Gastroesophageal sphincter (tissue), 3 donors: Measurements from ENCODE around the gene NEU3.

ENCODE experiments used
- EP300 ChIP-seq: sonication (generic); formaldehyde crosslinking; IDR thresholded peaks from one replicate; pipeline ENCODE4 v1.6.1; 2017; ENCODE audit warnings: antibody characterized with exemption, mild to moderate bottlenecking
- POLR2A ChIP-seq, 2 donors: fragments of 450-650 bp; IDR thresholded peaks; one replicate each; pipeline ENCODE4 v1.6.1; 2017; ENCODE audit warnings: antibody characterized with exemption in 2 of 2, mild to moderate bottlenecking in 2 of 2, moderate library complexity in 1 of 2
- TF ChIP-seq, protein P1 (sequence below), 4 experiments: fragments of 200-600 bp in 2 of 4; fragments of 450-650 bp in 2 of 4; sonication (generic) in 1 of 4; IDR thresholded peaks; one replicate each; pipeline ENCODE4 v1.5.1; 2017 to 2019; ENCODE audit warnings: antibody characterized with exemption in 4 of 4, mild to moderate bottlenecking in 2 of 4, moderate library complexity in 2 of 4

GRCh38 chr11:74950374-74950969 is 38.3 kb upstream of the NEU3 start:
- TF ChIP-seq EP300: no peak
- TF ChIP-seq POLR2A (IDR thresholded peaks at IDR 0.05): no peak
- TF ChIP-seq, protein P1, sequence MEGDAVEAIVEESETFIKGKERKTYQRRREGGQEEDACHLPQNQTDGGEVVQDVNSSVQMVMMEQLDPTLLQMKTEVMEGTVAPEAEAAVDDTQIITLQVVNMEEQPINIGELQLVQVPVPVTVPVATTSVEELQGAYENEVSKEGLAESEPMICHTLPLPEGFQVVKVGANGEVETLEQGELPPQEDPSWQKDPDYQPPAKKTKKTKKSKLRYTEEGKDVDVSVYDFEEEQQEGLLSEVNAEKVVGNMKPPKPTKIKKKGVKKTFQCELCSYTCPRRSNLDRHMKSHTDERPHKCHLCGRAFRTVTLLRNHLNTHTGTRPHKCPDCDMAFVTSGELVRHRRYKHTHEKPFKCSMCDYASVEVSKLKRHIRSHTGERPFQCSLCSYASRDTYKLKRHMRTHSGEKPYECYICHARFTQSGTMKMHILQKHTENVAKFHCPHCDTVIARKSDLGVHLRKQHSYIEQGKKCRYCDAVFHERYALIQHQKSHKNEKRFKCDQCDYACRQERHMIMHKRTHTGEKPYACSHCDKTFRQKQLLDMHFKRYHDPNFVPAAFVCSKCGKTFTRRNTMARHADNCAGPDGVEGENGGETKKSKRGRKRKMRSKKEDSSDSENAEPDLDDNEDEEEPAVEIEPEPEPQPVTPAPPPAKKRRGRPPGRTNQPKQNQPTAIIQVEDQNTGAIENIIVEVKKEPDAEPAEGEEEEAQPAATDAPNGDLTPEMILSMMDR (IDR thresholded peaks at IDR 0.05): no peak
